Progenitor cell of endocrine pancreas (in vitro differentiated cells): Measurements from ENCODE around the gene RNFT2. TPM values are rescaled to one million over a fixed set of nuclear protein-coding genes. Genes with fewer than 3 reads are reported as not detected.

ENCODE experiments used
- DNase-seq: peaks from one replicate; pipeline ENCODE4 v3.0.0; 2021; ENCODE audit warnings: low spot score; ENCODE audit not compliant: unreplicated experiment
- H3K27ac Mint-ChIP-seq: 2 replicates; pipeline ENCODE4 v1.8.0; 2021; ENCODE audit warnings: mild to moderate bottlenecking, moderate library complexity, mixed read lengths
- H3K27me3 Mint-ChIP-seq: 2 replicates; pipeline ENCODE4 v1.8.0; 2021; ENCODE audit warnings: mixed read lengths
- H3K36me3 Mint-ChIP-seq: 2 replicates; pipeline ENCODE4 v1.8.0; 2022; ENCODE audit warnings: mixed read lengths; ENCODE audit not compliant: insufficient read depth
- H3K4me1 Mint-ChIP-seq: 2 replicates; pipeline ENCODE4 v1.8.0; 2021; ENCODE audit warnings: low read depth, mixed read lengths
- H3K4me3 Mint-ChIP-seq: 2 replicates; pipeline ENCODE4 v1.8.0; 2021; ENCODE audit warnings: low read depth, mild to moderate bottlenecking, moderate library complexity, mixed read lengths
- H3K9me3 Mint-ChIP-seq: 2 replicates; pipeline ENCODE4 v1.8.0; 2021; ENCODE audit warnings: low read depth, mixed read lengths
- total RNA-seq: library from RNA; stranded (reverse); gene quantifications from 2 replicates; pipeline ENCODE4 v1.2.1, GENCODE V29; 2021
- TF ChIP-seq, protein P1 (sequence below): fragments of 200-600 bp; sonication (generic); IDR thresholded peaks from one replicate; pipeline ENCODE4 v1.5.0; 2021; ENCODE audit warnings: antibody characterized with exemption, mild to moderate bottlenecking; ENCODE audit not compliant: unreplicated experiment

The RNFT2 gene
- total RNA-seq, 1 donor from 2014 or later: 32.1 TPM

DNA sequence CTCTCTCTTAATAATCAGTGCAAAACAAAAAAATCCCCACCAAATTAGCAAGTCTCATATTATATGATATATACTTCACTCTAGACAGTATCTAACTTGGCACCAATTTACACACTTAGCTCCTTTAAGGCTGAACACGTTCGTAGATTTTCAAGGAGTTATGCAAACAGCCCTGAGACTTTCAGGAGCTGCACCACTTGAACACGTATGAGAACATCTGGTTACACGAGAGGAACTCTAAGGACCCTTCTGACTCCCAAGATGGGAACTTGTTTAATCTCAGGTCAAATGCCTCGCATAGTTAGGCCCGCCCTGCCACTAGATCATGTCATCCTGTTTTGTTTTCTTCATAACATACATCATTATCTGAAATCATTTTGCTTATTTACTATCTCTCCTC is 10.2 kb upstream of the RNFT2 start:
- TF ChIP-seq, protein P1, sequence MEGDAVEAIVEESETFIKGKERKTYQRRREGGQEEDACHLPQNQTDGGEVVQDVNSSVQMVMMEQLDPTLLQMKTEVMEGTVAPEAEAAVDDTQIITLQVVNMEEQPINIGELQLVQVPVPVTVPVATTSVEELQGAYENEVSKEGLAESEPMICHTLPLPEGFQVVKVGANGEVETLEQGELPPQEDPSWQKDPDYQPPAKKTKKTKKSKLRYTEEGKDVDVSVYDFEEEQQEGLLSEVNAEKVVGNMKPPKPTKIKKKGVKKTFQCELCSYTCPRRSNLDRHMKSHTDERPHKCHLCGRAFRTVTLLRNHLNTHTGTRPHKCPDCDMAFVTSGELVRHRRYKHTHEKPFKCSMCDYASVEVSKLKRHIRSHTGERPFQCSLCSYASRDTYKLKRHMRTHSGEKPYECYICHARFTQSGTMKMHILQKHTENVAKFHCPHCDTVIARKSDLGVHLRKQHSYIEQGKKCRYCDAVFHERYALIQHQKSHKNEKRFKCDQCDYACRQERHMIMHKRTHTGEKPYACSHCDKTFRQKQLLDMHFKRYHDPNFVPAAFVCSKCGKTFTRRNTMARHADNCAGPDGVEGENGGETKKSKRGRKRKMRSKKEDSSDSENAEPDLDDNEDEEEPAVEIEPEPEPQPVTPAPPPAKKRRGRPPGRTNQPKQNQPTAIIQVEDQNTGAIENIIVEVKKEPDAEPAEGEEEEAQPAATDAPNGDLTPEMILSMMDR: no peak
- Mint-ChIP-seq H3K36me3 (peaks cover 13% of the 10 kb centered on the region), H3K9me3 (no peaks in the 10 kb centered on the region), H3K4me1 (peaks cover 29% of the 10 kb centered on the region), H3K27ac (no peak overlapping the region), H3K27me3 (no peaks in the 10 kb centered on the region), H3K4me3 (no peak overlapping the region)
- no peak for DNase-seq

DNA sequence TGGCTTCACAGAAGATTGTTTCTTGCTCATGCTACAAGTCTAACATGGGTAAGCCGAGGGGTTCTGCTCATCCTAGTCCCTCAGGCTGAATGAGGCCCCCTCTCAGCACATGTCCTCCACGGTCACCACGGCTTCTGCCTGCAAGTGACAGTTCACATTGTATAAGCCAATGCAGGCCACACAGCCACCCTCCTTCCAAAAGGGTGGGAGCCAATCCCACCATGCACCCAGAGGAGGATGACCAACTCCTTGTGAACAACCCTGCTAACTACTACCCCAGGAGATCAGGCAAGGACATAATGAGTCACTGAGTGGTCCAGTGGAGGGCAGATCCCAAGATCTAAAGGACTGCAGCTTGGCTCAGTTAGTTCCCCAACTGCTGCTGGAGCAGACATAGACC is 6.3 kb upstream of the RNFT2 start:
- H3K27ac Mint-ChIP-seq: no peak overlapping the region
- DNase-seq: no peak
- peaks cover 15% of the 10 kb centered on the region for H3K36me3 Mint-ChIP-seq
- H3K4me1 Mint-ChIP-seq: peaks cover 37% of the 10 kb centered on the region
- TF ChIP-seq, protein P1: no peak
- H3K4me3 Mint-ChIP-seq: no peak overlapping the region
- no peaks in the 10 kb centered on the region for H3K27me3 Mint-ChIP-seq
- H3K9me3 Mint-ChIP-seq: no peaks in the 10 kb centered on the region

DNA sequence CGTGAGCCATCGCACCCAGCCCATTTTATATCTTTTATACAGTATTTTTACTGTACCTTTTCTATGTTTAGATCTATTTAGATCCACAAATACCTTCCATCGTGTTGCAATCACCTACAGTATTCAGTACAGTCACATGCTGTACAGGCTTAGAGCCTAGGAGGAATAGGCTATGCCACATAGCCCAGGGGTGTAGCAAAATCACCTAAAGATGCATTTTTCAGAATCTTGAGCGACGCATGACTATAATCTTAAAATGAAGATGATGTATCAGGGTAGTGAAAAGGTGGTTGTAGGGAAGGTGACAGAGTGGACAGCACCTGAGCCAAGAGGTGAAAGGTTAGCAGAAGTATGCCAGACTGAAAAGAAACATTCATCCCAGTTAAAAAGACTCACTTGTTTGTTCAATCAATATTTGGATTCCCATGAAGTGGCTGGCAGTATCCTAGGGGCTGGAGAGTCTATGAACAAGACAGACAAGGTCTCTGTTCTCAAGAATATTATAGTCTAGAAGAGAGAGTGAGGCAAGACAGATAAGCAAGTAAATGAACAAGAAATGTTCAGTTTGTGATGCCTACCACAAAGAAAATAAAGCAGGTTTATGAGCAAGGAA is 3.9 kb upstream of the RNFT2 start:
- Mint-ChIP-seq H3K27me3 (no peaks in the 10 kb centered on the region), H3K4me1 (peaks cover 25% of the 10 kb centered on the region), H3K4me3 (peak overlapping the region; percentile 31), H3K27ac (peak overlapping the region; percentile 27), H3K36me3 (peaks cover 13% of the 10 kb centered on the region), H3K9me3 (no peaks in the 10 kb centered on the region)
- TF ChIP-seq, protein P1: no peak
- DNase-seq: no peak

DNA sequence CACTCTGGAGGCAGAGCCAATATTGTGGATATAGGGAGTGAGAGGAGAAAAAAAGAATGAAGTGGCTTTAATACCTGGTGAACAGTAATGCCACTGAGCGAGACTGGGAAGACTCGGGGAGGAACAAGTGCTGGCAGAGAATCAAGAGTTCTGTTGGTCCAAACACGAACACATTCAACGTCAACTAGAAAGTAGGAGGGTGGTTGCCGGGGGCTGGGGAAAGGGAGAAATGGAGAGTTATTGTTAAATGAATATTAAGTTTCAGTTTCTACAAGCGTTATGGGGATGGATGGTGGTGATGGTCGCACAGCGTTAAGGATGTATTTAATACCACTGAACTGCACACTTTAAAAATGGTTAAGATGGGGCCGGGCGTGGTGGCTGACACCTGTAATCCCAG is 3.0 kb upstream of the RNFT2 start:
- TF ChIP-seq, protein P1: no peak
- no peaks in the 10 kb centered on the region for H3K27me3 Mint-ChIP-seq
- H3K36me3 Mint-ChIP-seq: peaks cover 10% of the 10 kb centered on the region
- H3K27ac Mint-ChIP-seq: peak overlapping the region; percentile 27
- H3K9me3 Mint-ChIP-seq: no peaks in the 10 kb centered on the region
- no peak for DNase-seq
- peaks cover 25% of the 10 kb centered on the region for H3K4me1 Mint-ChIP-seq
- H3K4me3 Mint-ChIP-seq: peak overlapping the region; percentile 31

DNA sequence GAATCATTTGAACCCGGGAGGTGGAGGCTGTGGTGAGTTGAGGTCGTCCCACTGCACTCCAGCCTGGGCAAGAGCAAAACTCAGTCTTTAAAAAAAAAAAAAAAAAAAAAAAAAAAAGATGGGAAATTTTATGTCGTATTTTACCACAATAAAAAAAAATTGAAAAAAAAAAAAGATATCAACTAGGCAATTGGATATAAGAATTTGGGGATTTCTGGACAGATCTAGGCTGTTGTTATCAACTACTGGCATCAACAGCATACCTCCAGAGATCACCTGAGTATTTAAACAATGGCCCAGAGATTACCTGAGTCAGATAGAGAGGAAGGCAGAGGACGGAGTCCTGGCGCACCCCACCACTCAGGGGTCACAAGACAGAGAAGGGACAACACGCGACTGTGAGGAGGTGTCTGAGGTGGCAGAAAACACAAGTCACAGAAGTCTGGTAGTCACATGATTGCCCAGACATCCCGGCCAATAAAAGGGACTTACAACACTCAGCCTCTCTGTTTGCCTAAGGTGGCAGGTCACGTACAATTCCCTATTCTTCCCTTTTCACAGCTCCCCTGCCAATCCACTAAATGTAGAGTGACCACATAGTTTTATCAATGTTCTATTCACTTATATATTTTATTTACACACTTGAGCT is 2.0 kb upstream of the RNFT2 start:
- Mint-ChIP-seq H3K27me3 (no peaks in the 10 kb centered on the region), H3K9me3 (no peaks in the 10 kb centered on the region), H3K4me1 (peaks cover 25% of the 10 kb centered on the region), H3K36me3 (peaks cover 10% of the 10 kb centered on the region), H3K27ac (peak overlapping the region; percentile 90), H3K4me3 (peak overlapping the region; percentile 97)
- no peak for DNase-seq
- TF ChIP-seq, protein P1: no peak
